ENCODE data around the gene PACRG.

PACRG gene

DNA sequence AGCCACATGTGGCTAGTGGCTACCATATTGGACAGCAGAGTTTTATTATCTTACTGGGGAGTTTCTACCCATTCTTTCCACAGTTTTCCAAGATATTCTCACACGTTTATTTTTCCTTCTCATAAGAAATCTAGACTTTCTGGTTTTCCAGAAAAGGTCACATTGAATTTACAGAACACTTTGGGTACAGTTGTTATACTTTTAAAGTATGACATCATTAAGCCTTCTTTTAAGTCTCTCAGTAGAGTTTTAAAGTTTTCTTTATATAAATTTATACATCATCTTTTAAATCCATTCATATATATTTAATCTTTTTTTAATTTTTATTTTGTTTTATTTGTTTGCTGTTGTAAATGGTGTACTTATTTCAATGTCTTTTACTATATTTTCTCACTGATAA, 486.5 kb downstream of the PACRG start:
- no peak for DNase-seq

DNA sequence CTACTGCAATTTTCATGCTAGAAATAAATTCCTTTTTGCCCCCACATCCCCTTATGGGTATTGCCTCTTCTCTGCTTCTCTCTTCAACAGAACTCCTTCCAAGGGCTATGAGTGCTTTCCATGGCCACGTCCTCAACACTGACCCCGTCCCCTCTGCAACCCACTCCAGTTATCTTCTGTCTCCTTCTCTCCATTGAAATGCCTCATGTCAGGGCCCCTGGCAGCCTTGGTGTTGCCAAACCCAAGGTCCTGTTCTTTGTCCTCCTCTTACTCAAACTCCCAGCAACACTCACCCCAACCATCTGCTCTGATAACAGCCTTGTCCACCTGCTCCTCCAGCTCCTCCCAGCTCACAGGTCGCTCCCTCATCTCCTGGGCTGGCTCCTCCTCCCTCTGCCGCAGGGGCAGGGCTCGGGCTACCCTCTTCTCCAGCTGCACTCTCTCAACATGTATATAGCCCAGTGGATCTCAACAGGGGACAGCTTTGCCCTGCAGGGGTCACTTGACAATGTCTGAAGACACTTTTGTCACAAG, 490.7 kb downstream of the PACRG start:
- no peak for DNase-seq

DNA sequence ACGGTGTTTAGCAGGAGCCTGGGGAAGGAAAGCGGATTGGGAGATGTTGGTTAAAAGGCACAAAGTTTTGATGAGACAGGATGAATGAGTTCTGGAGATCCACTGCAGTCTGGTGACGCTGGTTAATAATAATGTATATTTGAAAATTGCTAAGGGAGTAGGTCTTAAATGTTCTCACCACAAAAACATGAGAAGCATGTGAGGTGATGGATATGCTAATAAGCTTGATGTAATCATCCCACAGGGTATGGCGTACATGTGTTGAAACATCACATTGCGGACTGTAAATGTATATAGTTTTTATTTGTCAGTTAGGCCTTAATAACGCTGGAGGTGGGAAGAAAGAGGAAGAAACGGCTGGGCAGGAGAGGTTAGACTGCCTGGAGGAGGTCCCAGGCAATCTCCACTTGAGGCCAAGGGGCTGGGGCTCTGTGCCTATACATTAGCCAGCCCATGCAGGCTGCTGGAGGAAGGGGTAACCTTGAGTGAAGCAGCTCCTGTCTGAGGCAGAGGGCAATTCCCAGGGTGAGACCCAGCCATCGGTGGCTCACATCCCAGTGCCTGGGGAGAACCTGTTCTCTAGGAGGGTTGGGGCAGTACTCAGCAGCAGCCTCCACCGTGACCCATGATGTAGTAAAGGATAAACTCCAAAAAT, 498.5 kb downstream of the PACRG start:
- no peak for DNase-seq

DNA sequence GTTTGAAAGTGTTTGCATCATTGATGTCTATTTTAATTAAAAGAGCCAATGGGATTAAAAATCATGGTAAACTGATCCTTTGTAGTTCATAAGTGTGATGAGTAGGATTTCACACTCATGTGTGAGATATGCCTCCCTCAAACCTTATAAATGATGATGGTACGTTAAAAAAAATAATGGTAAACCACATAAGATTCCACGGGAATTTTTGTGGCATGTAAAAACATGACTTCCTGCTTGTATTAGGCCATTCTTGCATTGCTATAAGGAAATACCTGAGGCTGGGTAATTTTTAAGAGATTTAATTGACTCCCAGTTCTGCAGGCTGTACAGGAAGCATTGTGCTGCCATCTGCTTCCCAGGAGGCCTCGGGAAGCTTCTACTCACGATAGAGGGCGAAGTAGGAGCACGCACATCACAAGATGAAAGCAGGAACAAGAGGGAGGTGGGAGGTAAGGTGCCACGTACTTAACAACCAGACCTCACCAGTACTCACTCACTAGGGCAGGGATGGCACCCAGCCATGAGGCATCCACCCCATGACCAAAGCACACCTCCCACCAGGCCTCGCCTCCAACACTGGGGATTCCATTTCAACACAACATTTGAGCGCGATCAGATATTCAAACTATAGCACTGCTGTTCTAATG, 499.2 kb downstream of the PACRG start:
- DNase-seq = no peak

DNA sequence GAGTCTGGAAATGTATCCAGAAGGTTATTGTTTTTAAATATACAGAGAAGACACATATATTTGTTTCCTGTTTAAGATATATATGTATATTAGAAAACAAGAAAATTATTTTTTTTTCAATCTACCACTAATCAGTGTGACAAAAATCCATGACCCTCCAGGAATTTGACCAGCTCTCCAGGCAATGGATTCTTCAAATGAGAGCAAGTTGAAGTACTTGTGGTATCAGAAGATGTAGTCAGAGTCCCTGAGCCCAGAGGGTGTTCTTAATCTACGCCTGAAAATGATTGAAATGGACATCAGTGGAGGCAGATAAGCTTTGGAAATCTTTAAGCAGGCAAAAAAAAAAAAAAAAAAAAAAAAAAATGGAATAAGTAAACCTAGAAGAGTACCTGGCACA, 500.3 kb downstream of the PACRG start:
- no peak for DNase-seq

DNA sequence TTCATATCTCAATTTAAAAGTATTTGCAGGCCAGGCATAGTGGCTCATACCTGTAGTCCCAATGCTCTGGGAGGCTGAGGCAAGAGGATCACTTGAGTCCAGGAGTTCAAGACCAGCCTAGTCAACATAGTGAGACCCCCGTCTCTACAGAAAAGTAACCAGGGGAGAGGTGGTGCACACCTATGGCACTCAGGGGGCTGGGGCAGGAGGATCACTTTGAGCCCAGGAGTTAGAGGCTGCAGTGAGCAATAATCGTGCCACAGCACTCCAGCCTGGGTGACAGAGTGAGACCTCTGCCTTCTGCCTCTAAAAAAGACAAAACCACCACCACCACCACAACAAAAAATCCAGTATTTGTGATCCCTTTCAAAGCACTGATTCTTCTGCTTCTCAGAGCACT, 501.3 kb downstream of the PACRG start:
- no peak for DNase-seq

DNA sequence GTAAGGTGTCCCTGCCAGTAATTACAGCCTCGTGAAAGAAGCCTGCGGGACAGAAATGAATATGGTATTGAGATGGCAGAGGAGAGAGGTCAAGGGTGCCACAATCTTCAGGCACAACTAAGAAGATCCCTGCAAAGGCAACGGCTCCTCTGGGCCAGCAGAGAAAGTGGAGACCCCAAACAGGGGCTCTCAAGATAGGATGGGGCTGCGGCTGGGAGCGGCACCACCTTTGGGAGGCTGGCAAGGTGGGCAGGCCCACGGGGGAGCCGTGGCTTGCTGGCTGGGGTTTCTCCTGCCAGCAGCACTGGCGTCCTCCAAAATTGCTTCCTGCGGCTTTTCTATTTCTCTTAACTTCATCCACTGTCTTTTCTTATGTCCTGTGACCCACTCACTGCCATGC, 503.1 kb downstream of the PACRG start:
- no peak for DNase-seq

DNA sequence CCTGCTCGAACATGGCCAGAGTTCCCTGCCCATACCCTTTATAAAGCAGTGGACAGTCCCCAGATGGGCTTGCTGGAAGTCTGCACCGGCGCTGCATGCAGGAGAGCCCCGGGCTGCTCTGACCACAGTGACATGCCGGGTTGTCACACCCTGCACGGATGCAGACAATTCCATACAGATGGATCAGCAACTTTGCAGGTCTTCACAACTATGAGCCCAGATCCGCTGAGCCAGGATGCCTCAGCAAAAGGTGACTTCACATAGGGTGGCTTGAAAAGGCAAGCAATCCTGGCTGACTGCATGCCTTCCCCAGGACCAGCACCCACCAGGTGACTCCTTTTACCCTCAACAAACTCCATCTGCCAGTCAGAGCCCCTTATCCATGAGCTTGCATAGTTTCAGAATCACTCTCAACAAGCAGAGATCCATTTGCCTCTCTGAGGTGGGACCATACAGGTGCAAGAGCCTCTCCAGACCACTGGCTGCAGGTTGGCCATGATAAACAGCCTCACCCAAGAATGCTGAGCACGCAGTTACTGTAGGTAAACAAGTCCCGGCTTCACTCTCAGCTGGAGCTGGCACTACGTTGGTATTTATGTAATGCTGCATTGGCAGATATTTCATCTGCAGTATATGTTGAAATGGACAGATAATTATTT, 503.7 kb downstream of the PACRG start:
- DNase-seq = no peak

DNA sequence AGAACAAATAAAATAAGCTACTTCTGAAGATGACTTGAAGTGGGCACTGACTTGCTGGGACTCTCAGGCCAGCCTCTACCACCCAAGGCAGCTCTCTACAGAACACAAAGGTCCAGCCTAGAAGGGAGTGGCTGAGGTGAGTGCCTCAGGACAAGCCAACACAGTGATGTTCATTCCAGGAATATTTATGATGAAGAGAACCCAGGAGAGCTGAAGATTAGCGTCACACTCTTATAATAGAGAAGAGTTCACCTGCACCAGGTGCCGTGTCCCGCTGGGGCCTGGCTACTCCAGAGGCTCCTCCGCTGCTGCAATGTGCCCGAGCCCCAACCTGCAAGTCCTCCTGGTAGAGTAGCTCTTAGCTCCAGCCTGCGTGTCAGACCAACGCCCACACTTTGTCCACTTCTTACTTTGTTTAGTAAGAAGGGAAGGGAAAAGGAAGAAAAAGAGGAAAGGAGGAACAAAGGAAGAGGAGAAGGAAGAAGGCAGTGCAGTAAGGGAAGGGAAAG, 504.3 kb downstream of the PACRG start:
- DNase-seq = no peak

DNA sequence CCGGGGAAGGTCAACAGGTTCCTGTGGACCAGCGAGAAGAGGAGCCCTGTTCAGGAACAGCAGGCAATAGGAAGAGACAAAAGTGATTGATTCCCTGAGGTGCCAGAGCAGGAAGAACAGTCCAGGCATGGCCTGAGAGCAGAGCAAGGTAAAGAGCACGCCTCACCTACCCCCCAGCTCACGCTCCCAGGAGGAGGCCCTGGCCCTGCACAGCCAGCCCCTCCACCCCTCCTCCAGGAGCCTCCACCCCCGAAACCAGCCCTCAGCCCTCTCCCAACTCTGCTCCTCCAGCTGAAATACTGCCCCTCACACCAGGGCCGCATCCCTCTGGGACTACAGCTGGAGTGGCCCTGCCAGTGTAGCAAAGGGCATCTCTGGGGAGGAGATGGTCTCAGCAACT, 504.9 kb downstream of the PACRG start:
- DNase-seq = no peak

DNA sequence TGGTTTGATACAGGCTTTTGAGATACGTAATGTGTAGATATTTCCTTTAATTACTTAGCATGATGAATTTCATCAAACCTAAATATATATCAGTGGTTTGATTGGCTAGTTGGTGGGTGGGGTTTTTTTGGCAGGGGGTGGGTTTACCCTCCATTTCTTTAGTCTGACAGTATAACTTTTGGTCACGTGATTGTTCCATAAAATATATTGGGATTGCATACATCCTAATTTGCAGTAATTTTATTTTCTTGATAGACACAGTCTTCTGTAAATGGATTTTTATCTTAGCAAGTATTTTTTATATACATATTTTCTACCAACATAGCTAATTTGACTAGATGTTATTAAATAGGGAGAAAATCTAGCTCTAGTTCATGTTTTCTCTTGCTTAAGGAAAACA, 509.3 kb downstream of the PACRG start:
- DNase-seq = no peak

DNA sequence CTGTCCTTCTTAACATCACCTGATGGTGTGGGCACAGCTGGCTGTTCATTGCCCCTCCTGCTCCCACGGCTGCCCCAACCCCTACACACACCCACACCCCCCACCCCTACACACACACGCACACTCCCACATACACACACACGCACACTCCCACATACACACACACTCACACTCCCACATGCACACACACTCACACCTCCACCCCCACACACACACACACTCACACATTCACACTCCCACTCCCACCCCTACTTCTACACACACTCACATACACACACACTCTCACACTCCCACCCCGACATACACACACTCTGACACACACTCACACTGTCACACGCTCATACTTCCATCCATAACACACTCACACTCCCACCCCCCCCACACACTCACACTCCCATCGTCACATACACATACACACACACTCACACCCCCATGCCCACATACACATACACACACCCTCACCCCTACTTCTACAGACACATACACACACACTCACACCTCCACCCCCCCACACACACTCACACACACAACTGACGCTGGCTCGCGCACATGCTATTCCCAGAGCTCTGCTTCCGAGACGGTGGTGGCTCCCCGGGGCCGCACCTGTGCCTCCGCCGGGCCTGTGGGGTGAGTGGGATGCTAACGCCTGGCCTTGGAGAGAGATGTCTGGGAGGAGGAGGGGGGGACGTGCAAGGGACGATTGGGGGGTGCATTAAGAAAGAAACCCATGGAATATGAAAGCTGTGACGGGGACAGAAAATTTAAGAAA, 512.0 kb downstream of the PACRG start:
- DNase-seq = no peak

DNA sequence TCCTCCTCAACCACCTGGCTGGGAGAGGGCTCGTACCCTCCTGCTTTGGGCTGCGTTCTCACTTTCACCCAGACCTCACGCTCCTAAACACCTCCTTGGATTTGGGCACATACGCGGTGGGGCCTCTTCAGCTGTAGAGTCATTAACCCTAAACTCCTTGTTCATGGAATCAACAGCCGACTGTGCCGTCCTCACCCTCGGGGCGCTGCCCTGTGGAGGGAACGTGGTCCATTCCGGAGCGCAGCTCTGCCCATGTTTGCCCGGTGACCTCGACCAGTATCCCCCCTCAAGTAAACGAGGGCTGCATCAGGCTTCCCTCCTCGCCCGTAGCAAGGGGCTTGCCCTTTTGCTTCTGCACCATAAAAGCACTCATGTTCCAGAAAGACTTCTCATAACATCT, 512.8 kb downstream of the PACRG start:
- DNase-seq = no peak

DNA sequence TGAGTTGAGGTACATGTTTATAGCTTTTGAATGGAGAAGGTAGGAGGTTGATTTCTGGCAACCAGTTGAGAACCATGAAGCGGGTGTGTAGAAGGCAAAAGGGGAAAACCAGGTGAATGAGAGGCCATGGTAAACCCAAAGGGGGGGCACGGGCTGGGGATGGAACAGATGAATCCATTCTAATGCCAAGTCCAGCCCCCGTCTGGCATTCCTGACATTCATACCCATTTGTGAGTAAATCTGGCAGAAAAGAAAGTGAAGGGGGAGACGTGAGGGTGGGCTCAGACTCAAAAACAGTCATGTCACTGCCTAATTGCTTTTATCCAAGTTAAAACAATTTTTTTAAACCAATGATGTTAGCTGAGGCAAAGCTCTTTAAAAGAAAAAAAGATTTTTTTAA, 513.9 kb downstream of the PACRG start:
- no peak for DNase-seq

DNA sequence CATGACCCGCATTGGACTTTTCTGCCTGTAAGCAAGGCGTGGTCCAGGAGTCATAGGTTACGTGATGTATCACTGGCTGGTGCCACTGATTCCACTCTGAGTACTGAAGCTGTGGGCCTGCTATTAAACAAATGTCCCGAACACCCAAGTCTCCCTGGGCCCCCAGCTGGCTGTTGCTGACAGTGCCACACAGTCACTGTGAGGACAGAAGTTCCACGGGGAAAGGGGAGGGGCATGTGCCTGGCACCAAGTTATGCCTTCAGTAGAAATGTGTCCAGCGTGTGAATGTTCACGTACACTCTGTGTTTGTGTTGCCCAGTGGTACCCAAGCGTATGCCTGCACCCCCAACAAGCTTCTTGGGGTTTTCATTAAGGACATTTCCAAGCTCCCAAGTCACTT, 515.3 kb downstream of the PACRG start:
- no peak for DNase-seq

DNA sequence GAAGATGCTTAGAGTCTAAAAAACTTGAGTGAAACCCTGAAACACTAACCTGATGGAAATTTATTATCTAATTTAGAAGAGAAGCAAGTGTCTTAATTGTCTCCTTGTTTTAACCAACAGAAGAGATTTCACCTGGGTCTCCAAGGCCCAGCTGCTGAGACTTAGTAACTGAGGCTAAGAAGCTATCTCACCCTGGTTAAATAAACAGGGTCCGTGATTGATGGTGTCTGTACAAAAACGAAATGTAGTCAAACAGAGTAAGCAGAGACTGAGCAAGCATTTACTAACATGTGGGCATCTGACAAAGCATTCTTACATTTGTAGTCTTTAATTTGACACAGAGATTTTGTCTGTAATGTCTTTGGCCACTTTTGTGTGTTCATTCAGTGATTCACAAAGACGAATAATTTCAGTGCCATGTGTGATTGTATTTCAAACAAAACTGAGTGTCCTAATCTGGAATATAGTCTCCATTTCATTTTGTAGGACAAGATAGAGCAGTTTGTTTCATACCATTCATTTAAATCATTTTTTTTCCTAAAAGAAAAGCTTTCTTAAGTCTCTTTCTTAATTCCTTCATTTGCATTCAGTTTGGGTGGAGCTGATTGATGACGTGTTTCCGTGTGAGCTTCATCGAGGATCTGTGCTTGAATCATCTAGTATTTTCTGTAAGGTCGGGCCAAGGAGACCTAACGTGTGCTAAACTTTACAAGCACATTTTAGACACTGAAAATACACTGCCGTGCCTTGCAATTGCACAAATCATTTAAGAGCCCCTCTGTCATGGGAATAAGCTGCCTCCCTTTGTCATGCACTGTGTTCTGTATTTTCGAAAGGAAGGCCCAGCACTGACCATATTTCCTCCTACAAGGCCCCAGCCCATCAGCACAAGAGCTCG, 516.2 kb downstream of the PACRG start:
- no peak for DNase-seq

DNA sequence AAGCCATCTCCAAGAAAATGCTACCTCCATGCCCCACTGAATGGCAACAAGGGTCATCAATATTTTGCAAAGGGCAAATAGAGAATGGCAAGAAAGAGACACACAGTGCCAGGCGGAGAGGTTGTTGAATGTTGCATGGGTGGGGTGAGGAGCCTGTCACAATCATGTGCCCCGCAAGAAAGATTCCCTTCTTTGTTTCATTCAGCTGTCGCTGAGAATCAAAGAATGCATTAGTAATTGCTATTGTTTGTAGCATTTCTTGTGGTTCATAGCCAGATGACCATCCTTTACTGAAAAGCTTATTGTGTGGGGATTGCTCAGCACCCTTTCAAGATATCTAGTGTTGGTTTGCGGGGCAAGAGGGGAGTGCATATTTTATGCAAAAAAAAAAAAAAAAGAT, 520.3 kb downstream of the PACRG start:
- DNase-seq = no peak

DNA sequence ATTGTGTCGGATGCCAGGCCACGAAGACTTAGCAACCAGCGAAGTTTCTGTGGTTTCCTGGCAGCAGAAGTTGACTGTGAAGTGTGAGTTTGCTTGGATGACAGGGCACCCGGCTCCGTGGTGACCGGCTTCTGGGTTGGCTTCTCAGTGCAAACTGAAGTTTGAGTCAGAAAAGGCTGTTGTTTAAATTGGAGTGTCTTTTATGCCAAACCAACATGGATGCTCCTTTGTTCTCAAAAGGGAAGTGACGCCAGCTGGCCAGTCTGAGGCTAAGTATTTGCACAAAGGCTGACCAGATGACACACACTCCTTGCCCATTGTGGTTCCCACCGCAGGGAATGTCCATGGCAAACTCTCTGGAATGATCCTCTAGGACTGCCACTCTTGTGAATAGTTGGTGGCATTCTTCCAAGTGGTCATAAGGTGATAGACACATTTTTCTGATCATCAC, 521.9 kb downstream of the PACRG start:
- no peak for DNase-seq

DNA sequence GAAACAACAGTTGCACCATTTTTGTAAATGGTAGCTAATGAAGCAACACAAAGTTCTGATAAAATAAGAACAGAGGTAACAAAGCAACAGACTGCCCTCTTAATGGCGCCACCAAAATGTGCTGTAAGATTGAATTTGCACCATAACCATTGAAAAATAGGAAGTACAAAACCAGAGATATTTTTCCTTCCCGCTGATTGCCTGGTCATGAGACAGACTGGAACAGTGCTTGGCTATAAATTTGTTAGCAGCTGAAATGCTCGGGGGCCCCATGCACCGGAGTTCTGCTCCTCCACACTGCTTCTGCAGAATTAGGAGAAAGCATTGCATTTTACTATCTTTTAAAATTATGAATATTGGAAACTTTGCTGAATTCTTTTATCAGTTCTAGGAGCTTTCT, 522.3 kb downstream of the PACRG start:
- no peak for DNase-seq

DNA sequence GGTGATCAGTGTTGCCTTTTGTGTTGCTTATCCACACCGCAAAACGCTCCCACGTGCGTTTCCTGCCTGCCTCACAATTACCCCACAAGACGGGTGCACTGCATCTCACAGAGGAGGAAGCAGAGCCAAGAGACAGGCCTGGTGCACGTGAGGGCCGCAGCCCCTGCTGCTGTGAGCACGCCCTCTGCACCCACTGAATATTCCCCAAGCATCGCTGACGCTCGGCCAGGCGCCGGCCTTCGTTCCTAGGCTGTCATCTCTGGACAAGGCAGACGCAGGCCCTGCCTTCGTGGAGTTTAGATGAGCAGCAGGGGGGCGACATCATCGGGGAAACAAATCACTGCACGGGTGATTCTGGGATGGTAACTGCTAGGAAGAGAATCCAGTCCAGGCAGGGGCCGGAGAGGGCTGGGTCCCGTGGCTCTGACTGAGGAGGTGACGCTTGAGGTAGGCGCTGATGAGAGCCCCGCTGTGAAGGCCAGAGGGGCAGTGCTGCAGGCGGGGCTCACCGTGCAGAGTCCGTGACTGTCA, 524.4 kb downstream of the PACRG start:
- DNase-seq = no peak

DNA sequence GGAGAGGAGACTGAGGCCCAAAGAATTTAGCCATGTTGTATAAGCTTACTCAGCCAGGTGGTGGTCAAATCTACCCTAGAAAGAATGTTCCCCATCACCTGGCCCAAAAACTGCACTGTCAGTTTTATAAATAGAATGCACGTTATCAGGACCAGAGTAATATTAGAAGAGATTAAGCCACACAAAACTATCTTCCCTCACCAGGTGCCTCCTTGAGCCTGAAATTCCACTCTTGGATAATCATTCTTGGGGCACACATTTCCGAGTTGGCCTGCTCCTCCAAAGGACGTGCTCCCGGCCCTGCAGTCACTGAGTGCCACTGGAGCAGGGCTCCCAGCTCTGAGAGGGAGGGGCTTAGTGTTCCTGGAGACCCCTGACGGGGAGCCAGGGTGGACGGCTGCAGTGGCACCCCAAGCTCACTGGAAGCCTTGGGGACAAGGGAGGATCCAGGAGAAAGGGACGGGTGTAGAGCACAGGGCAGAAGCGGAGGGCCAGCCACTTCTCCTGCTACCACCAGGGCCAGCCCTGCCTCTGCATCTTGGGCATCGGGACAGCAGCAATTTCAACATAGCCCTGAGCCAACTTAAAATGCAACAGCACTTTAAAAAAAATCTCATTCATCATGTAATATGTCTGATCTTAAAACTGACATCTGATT, 525.9 kb downstream of the PACRG start:
- no peak for DNase-seq

Measured in stimulated activated CD8-positive, alpha-beta memory T cell treated with anti-CD3 and anti-CD28 coated beads, Interleukin-4, amount 100 ng/mL, for 48 hours (primary cell).